ENCODE measurements around the gene INPP5A. TPM values are rescaled to one million over a fixed set of nuclear protein-coding genes. Genes with fewer than 3 reads are reported as not detected.

Gene INPP5A
- total and polyA plus RNA-seq, 10 of the 15 experiments (the other 5 are each of a cell fraction or from before 2014, with no cell fraction given), result 0.52 to 15.0 (median 6.3) TPM

- 95% methylated on average over 11 of the region's 11 CpGs for WGBS (ENCODE audit: insufficient coverage, insufficient replicate concordance, low lambda C conversion rate, missing lambda C conversion rate)
- in situ Hi-C loops (cut with MboI), result no loop called here
- ChIA-PET CTCF (interaction anchor here (1.7 to 2.6 kb wide), 2 partner anchors 10 to 24 kb away, joined by 4 to 8 read pairs; no protein-coding TSS in a partner anchor), POLR2A (interaction anchor here (0.8 kb wide), 1 partner anchor 24 kb away, joined by 4 read pairs; no protein-coding TSS in a partner anchor), SMC1A (ENCODE audit: uncharacterized antibody, unreplicated experiment) (interaction anchor here (1.1 kb wide), 1 partner anchor 10 kb away, joined by 5 read pairs; no protein-coding TSS in a partner anchor), RAD21 (ENCODE audit: unreplicated experiment) (interaction anchor here (1.1 to 2.1 kb wide), 2 partner anchors 8 to 29 kb away, joined by 6 to 9 read pairs; no protein-coding TSS in a partner anchor)
- Histone ChIP-seq H3K9me3 (replicated peaks; ENCODE audit: control insufficient read depth, insufficient read depth, low read length) (no peaks in the 10 kb centered on the region; the same call in 2 of the 3 replicates), H3K4me1 (ENCODE audit: control insufficient read depth, insufficient read depth, low read length) (peaks cover 40% of the 10 kb centered on the region), H3K4me2 (ENCODE audit: control insufficient read depth, insufficient read depth) (peak overlapping the region; percentile 71; the same call in 1 of the 2 replicates), H3K27ac (ENCODE audit: control insufficient read depth, insufficient read depth) (no peak overlapping the region), H3K9ac (ENCODE audit: control insufficient read depth, insufficient read depth, low read length) (no peak overlapping the region), H3K4me3 (no peak overlapping the region), H4K20me1 (ENCODE audit: control insufficient read depth, insufficient read depth) (peaks cover 3% of the 10 kb centered on the region; the same call in 1 of the 2 replicates), H3K27me3 (replicated peaks in 1 of 2; ENCODE audit: control insufficient read depth in 2 of 2, insufficient read depth in 2 of 2, low read length in 1 of 2) (no peaks in the 10 kb centered on the region), H3K79me2 (ENCODE audit: control insufficient read depth, insufficient read depth, low read length) (no peaks in the 10 kb centered on the region; the same call in 1 of the 2 replicates), H3K36me3 (ENCODE audit: control insufficient read depth in 2 of 2, insufficient read depth in 2 of 2, low read length in 1 of 2) (no peaks in the 10 kb centered on the region; a peak in 1 of 4 replicates), H2AFZ (ENCODE audit: control insufficient read depth, low read depth, low read length) (no peak overlapping the region)
- ATAC-seq (no peak), DNase-seq (ENCODE audit: low read depth, low spot score) (no peak), FAIRE-seq (no peak)
- TF ChIP-seq NKRF (conservative IDR thresholded peaks at IDR 0.05), result no peak
- no peak for TF ChIP-seq ZZZ3 (IDR thresholded peaks at IDR 0.05; ENCODE audit: control insufficient read depth, insufficient read length, low read depth)
- no peak for TF ChIP-seq YBX1 (IDR thresholded peaks at IDR 0.05)
- no peak for TF ChIP-seq USF2 (IDR thresholded peaks at IDR 0.05; ENCODE audit: borderline replicate concordance, low read depth, low read length)
- no peak for TF ChIP-seq RUNX3 (IDR thresholded peaks at IDR 0.05; ENCODE audit: low read length)
- no peak for TF ChIP-seq BMI1 (IDR thresholded peaks at IDR 0.05; ENCODE audit: borderline replicate concordance)
- no peak for TF ChIP-seq IKZF1 (conservative IDR thresholded peaks at IDR 0.05)
- TF ChIP-seq CHD4 (IDR thresholded peaks at IDR 0.05), result no peak
- no peak for TF ChIP-seq EED (IDR thresholded peaks at IDR 0.05; ENCODE audit: low read depth)
- TF ChIP-seq CBX5 (IDR thresholded peaks at IDR 0.05; ENCODE audit: low read depth), result no peak
- TF ChIP-seq SUPT20H (IDR thresholded peaks at IDR 0.05; ENCODE audit: borderline replicate concordance, control insufficient read depth, low read depth, low read length), result no peak
- TF ChIP-seq RCOR1 (conservative IDR thresholded peaks at IDR 0.05; ENCODE audit: low read depth, low read length), result no peak
- no peak for TF ChIP-seq SIN3A (IDR thresholded peaks at IDR 0.05; ENCODE audit: low read depth, low read length)
- no peak for TF ChIP-seq IRF4 (IDR thresholded peaks at IDR 0.05; ENCODE audit: low read depth, low read length)
- no peak for TF ChIP-seq NR2C1 (IDR thresholded peaks at IDR 0.05)
- no peak for TF ChIP-seq HSF1 (IDR thresholded peaks at IDR 0.05; ENCODE audit: low read depth, low read length)
- TF ChIP-seq ZNF24 (IDR thresholded peaks at IDR 0.05), result no peak
- no peak for TF ChIP-seq MEF2A (IDR thresholded peaks at IDR 0.05; ENCODE audit: insufficient read depth, low read depth, low read length)
- no peak for TF ChIP-seq ZBTB33 (IDR thresholded peaks at IDR 0.05)
- TF ChIP-seq TAF1 (IDR thresholded peaks at IDR 0.05; ENCODE audit: borderline replicate concordance, low read depth, low read length), result no peak
- BruUV-seq (replicated peaks), result no TSS peak
- intact Hi-C loops (cut with micrococcal nuclease; ENCODE audit: unreplicated experiment), result loop anchor here (1.0 to 2.0 kb wide), 2 partner anchors 8 to 28 kb away; partner anchors contain the start of gene INPP5A
Observed at GRCh38 chr10:132564690-132565089, 27.1 kb downstream of the INPP5A start.

Measured in GM12878 (cell line).